H1 (cell line): ENCODE measurements around the gene LYPD3. TPM values are rescaled to one million over a fixed set of nuclear protein-coding genes. Genes with fewer than 3 reads are reported as not detected.

Source experiments
- ASH2L ChIP-seq: fragments of 200-600, 300-600 bp; sonication (generic); IDR thresholded peaks from one replicate; pipeline ENCODE4 v1.7.1; 2017; ENCODE audit warnings: low read length
- BCL11A ChIP-seq, 2 experiments: IDR thresholded peaks; one replicate each; pipeline ENCODE4 v1.6.1; 2011; ENCODE audit warnings: low read depth in 2 of 2, low read length in 2 of 2, mild to moderate bottlenecking in 2 of 2
- CTBP2 ChIP-seq: IDR thresholded peaks from 2 replicates; pipeline ENCODE4 v1.7.0; 2011; ENCODE audit warnings: borderline replicate concordance, mild to moderate bottlenecking, moderate library complexity, mixed read lengths, low read length; ENCODE audit not compliant: insufficient read depth, insufficient read length
- E2F6 ChIP-seq: IDR thresholded peaks from 2 replicates; pipeline ENCODE4 v1.6.1; 2012; ENCODE audit warnings: inconsistent platforms
- JUN ChIP-seq: IDR thresholded peaks from 2 replicates; pipeline ENCODE4 v1.6.1; 2011; ENCODE audit warnings: low read depth, mild to moderate bottlenecking, improper control_type of control experiment, low read length
- KDM5A ChIP-seq: fragments of 200-600 bp; IDR thresholded peaks from 2 replicates; pipeline ENCODE4 v1.7.1; 2012; ENCODE audit warnings: mild to moderate bottlenecking, low read length, inconsistent platforms, mixed read lengths
- NRF1 ChIP-seq: IDR thresholded peaks from 2 replicates; pipeline ENCODE4 v1.6.1; 2011; ENCODE audit warnings: mild to moderate bottlenecking, low read depth, low read length, improper control_type of control experiment
- SRF ChIP-seq: IDR thresholded peaks from 2 replicates; pipeline ENCODE4 v1.6.1; 2011; ENCODE audit warnings: mild to moderate bottlenecking, low read depth, low read length, moderate library complexity
- SUZ12 ChIP-seq: fragments of 200-600 bp; sonication (generic); IDR thresholded peaks from 2 replicates; pipeline ENCODE4 v1.6.1; 2012; ENCODE audit warnings: mild to moderate bottlenecking, inconsistent platforms, low read length, moderate library complexity, mixed read lengths
- polyA plus RNA-seq, 7 experiments: library from polyadenylated mRNA; depleted of rRNA in 3 of 7; stranded (reverse) in 5 of 7; unstranded in 2 of 7; fragments of >200 nt in 5 of 7; fragments of 200-250 nt in 2 of 7; gene quantifications; 1 replicate in 5 of 7; 2 replicates in 1 of 7; 4 replicates in 1 of 7; pipeline versions ENCODE4 v1.2.1 to v1.2.3, GENCODE V29; 2011 to 2013; ENCODE audit warnings: missing spikeins in 2 of 7, mixed read lengths in 2 of 7
- total RNA-seq: library from RNA; stranded (reverse); fragmentation: NEBNext Ultra II Directional; extraction: Animal tissue kit (Norgen Biotek cat#: 25700); gene quantifications from 2 replicates; pipeline ENCODE4 v1.2.1, GENCODE V29; 2021

The LYPD3 gene
- total and polyA plus RNA-seq, 2 of the 8 experiments (the other 6 are each of a cell fraction or from before 2014, with no cell fraction given), result 4.1 to 16.4 TPM

DNA sequence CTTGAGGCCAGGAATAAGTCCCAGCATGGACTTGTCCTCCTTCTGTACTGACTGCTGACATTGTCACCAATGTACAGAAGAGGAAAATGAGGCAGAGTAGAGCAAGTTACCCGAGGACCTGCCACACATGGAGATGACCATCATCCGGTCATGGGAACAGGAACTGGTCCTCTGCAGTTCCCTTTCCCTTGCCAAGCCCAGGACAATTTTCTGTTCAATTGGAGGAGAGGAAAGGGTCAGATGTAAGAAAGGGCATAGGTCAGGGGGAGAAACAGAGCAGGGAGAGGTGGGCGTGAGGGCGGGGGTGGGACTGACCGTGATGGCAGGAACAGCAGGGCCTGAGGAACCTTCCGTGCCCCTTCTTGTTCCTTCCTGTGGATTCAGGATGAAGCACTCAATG lies 20.5 kb upstream of the LYPD3 start (continued):
- no peak for TF ChIP-seq KDM5A
- no peak for TF ChIP-seq BCL11A (IDR thresholded peaks at IDR 0.05; ENCODE audit: low read depth in 2 of 2, low read length in 2 of 2)
- TF ChIP-seq JUN, result no peak
- TF ChIP-seq SRF, result no peak
- TF ChIP-seq CTBP2, result no peak
- no peak for TF ChIP-seq SUZ12
- TF ChIP-seq E2F6, result no peak
- no peak for TF ChIP-seq NRF1
- TF ChIP-seq ASH2L, result no peak
